GM20431 (cell line): Measurements from ENCODE around the gene MYADM.
"Not testable (repeated sequence)": the region's sequence is repeated elsewhere in the genome, so short reads cannot be mapped to it uniquely, and the experiment has no call there.

Source experiments
- in situ Hi-C: fragments of 300-500 bp; cut with MseI, MboI; formaldehyde crosslinking; loops from one replicate; pipeline ENCODE4 v1.15.0; 2020; ENCODE audit warnings: low sequenced_read_pairs; ENCODE audit not compliant: unreplicated experiment

MYADM gene

GRCh38 chr19:53868091-53868891 lies 608 bp downstream of the MYADM start:
- in situ Hi-C loops, result no loop called here

GRCh38 chr19:53868892-53869804 lies 1.5 kb downstream of the MYADM start:
- in situ Hi-C loops, result no loop called here

GRCh38 chr19:53869805-53870484 lies 2.3 kb downstream of the MYADM start:
- in situ Hi-C loops, result not testable (repeated sequence)

GRCh38 chr19:53870485-53870844 lies 2.8 kb downstream of the MYADM start:
- in situ Hi-C loops, result no loop called here

- in situ Hi-C loops, result no loop called here
Observed at GRCh38 chr19:53871454-53871853, 3.8 kb downstream of the MYADM start.

- in situ Hi-C loops, result no loop called here
Observed at GRCh38 chr19:53872762-53873161, 5.1 kb downstream of the MYADM start.

GRCh38 chr19:53873773-53874605 lies 6.3 kb downstream of the MYADM start:
- in situ Hi-C loops, result no loop called here

GRCh38 chr19:53874606-53874990 lies 6.9 kb downstream of the MYADM start:
- in situ Hi-C loops, result no loop called here

- in situ Hi-C loops, result no loop called here
Observed at GRCh38 chr19:53875602-53876325, 8.1 kb downstream of the MYADM start.

GRCh38 chr19:53876651-53877224 lies 9.1 kb downstream of the MYADM start:
- in situ Hi-C loops, result no loop called here

- in situ Hi-C loops, result no loop called here
Observed at GRCh38 chr19:53877361-53877766, 9.7 kb downstream of the MYADM start.

- in situ Hi-C loops, result no loop called here
Observed at GRCh38 chr19:53878776-53879139, 11.1 kb downstream of the MYADM start.

GRCh38 chr19:53879140-53880081 lies 11.7 kb downstream of the MYADM start:
- in situ Hi-C loops, result no loop called here

- in situ Hi-C loops, result no loop called here
Observed at GRCh38 chr19:53880711-53881481, 13.2 kb downstream of the MYADM start.

GRCh38 chr19:53881482-53882390 lies 14.1 kb downstream of the MYADM start, which contains the start of gene PRKCG:
TSS of gene PRKCG (plus strand) at chr19:53882197. CDS start at chr19:53882495, 298 bp downstream.
- in situ Hi-C loops, result no loop called here
